NT2/D1 (cell line): ENCODE data around the gene TMEM184C.

Experiments used
- SUZ12 ChIP-seq: IDR thresholded peaks from 2 replicates; pipeline ENCODE4 v1.6.1; 2011; ENCODE audit not compliant: insufficient read length, insufficient read depth; ENCODE audit errors: extremely low read depth
- YY1 ChIP-seq: IDR thresholded peaks from 2 replicates; pipeline ENCODE4 v1.6.1; 2011; ENCODE audit not compliant: insufficient read length, insufficient read depth
- ZNF274 ChIP-seq: IDR thresholded peaks from 2 replicates; pipeline ENCODE4 v1.6.1; 2011; ENCODE audit warnings: mild to moderate bottlenecking, low read depth, low read length

DNA sequence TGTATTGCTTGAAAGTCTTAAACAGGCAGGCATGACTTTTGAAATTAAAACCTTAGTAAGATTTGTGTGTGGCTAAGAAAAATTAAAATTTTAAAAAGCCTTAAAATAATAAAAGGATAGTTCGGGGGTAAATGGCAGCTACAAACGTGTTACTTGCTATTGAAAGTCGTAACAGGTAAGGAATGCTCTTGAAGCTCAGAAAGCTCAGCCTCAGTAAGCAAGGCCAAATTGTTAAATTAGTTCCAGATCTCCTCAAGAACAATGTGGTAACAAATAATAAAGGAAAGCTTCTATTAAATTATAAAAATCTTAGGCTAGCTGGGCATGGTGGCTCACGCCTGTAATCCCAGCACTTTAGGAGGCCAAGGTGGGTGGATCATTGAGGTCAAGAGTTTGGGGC is 41.3 kb downstream of the TMEM184C start:
- TF ChIP-seq ZNF274 (no peak), YY1 (no peak), SUZ12 (no peak)
